Caco-2 (cell line): ENCODE measurements around the gene ERBB2. TPM values are rescaled to one million over a fixed set of nuclear protein-coding genes. Genes with fewer than 3 reads are reported as not detected.
"Not testable (repeated sequence)": the region's sequence is repeated elsewhere in the genome, so short reads cannot be mapped to it uniquely, and the experiment has no call there.

Experiments
- BruUV-seq: library from RNA; stranded (reverse); fragments of 400-500 nt; replicated peaks from 2 replicates; lab custom pipeline; 2021; lab: Mats Ljungman, UMichigan
- CTCF ChIA-PET: fragments of 300-600 bp; sonication (Branson Sonifier 250); formaldehyde crosslinking; loops from one replicate; lab custom pipeline; 2022; ENCODE audit warnings: antibody characterized with exemption; lab: Charles Lee
- POLR2A ChIA-PET: fragments of 300-600 bp; sonication (Branson Sonifier 250); formaldehyde crosslinking; loops from one replicate; lab custom pipeline; 2022; ENCODE audit warnings: antibody characterized with exemption; lab: Charles Lee
- DNase-seq, 2 experiments: peaks; one replicate each; pipeline versions ENCODE4 v3.0.0 to v3.0.0-alpha.2; 2020 to 2022
- H3K27me3 ChIP-seq: replicated peaks from 2 replicates; pipeline ENCODE4 v1.6.0; 2011; ENCODE audit warnings: low read length; ENCODE audit not compliant: control insufficient read depth, insufficient read depth
- H3K36me3 ChIP-seq: 2 replicates; pipeline ENCODE4 v1.5.1; 2011; ENCODE audit warnings: low read length; ENCODE audit not compliant: control insufficient read depth, insufficient read depth
- H3K4me1 ChIP-seq: fragments of 250-450 bp; sonication (Bioruptor Pico); 2 replicates; pipeline ENCODE4 v1.5.1; 2020; ENCODE audit warnings: mild to moderate bottlenecking
- H3K4me3 ChIP-seq: 2 replicates; pipeline ENCODE4 v1.5.1; 2011; ENCODE audit warnings: low read depth, mild to moderate bottlenecking, control low read depth, low read length
- H3K9me3 ChIP-seq: fragments of 250-450 bp; sonication (Bioruptor Pico); 2 replicates; pipeline ENCODE4 v1.5.1; 2020; ENCODE audit warnings: mild to moderate bottlenecking, moderate library complexity
- H3K27ac Mint-ChIP-seq: one replicate; pipeline ENCODE4 v1.8.0; 2022; ENCODE audit warnings: mixed read lengths; ENCODE audit not compliant: unreplicated experiment
- H3K27me3 Mint-ChIP-seq: one replicate; pipeline ENCODE4 v1.8.0; 2022; ENCODE audit warnings: mixed read lengths; ENCODE audit not compliant: insufficient read depth, unreplicated experiment
- H3K36me3 Mint-ChIP-seq: one replicate; pipeline ENCODE4 v1.8.0; 2022; ENCODE audit warnings: mild to moderate bottlenecking, mixed read lengths; ENCODE audit not compliant: insufficient read depth, unreplicated experiment
- H3K4me1 Mint-ChIP-seq: one replicate; pipeline ENCODE4 v1.8.0; 2022; ENCODE audit warnings: low read depth, mixed read lengths; ENCODE audit not compliant: unreplicated experiment
- H3K4me3 Mint-ChIP-seq: one replicate; pipeline ENCODE4 v1.8.0; 2022; ENCODE audit warnings: mild to moderate bottlenecking, moderate library complexity, mixed read lengths; ENCODE audit not compliant: unreplicated experiment
- H3K9me3 Mint-ChIP-seq: one replicate; pipeline ENCODE4 v1.8.0; 2022; ENCODE audit warnings: mixed read lengths; ENCODE audit not compliant: unreplicated experiment
- CTCF ChIP-seq, 2 experiments: fragments of 200-600 bp in 1 of 2; IDR thresholded peaks; 1 replicate in 1 of 2; 2 replicates in 1 of 2; pipeline versions ENCODE4 v1.5.1 to v1.8.0; 2011 to 2022; ENCODE audit warnings: antibody characterized with exemption in 1 of 2, control low read depth in 1 of 2, inconsistent platforms in 1 of 2, low read depth in 1 of 2, low read length in 1 of 2, mild to moderate bottlenecking in 1 of 2, moderate library complexity in 1 of 2; ENCODE audit not compliant: insufficient read depth in 1 of 2, severe bottlenecking in 1 of 2, unreplicated experiment in 1 of 2
- intact Hi-C: fragments of 100-400 bp; cut with micrococcal nuclease; formaldehyde crosslinking; loops from one replicate; pipeline ENCODE4 v1.10.0; 2022; ENCODE audit not compliant: unreplicated experiment
- total RNA-seq: library from RNA; stranded (reverse); gene quantifications from 2 replicates; pipeline ENCODE4 v1.2.3, GENCODE V29; 2022

The ERBB2 gene
- total RNA-seq, 1 experiment from 2014 or later, result 121 TPM

GRCh38 chr17:39746145-39746461, 46.2 kb downstream of the ERBB2 start:
- Histone ChIP-seq H3K4me3 (no peak overlapping the region), H3K9me3 (no peaks in the 10 kb centered on the region), H3K4me1 (peaks cover 11% of the 10 kb centered on the region), H3K27me3 (no peaks in the 10 kb centered on the region), H3K36me3 (peaks cover 21% of the 10 kb centered on the region)
- POLR2A ChIA-PET, result interaction anchor here (0.5 kb wide), 1 partner anchor 497 kb away, joined by 5 read pairs; no protein-coding TSS in a partner anchor
- intact Hi-C loops, result no loop called here
- Mint-ChIP-seq H3K27ac (no peak overlapping the region), H3K4me3 (no peak overlapping the region), H3K27me3 (no peaks in the 10 kb centered on the region), H3K36me3 (peaks cover 67% of the 10 kb centered on the region), H3K4me1 (peaks cover 3% of the 10 kb centered on the region), H3K9me3 (no peaks in the 10 kb centered on the region)
- CTCF ChIA-PET, result no interaction called here
- no peak for DNase-seq
- TF ChIP-seq CTCF (IDR thresholded peaks at IDR 0.05; ENCODE audit: insufficient read depth in 1 of 2, low read depth in 1 of 2, low read length in 1 of 2, severe bottlenecking in 1 of 2, unreplicated experiment in 1 of 2), result no peak
- no TSS peak for BruUV-seq

GRCh38 chr17:39747745-39748144, 47.9 kb downstream of the ERBB2 start:
- Mint-ChIP-seq H3K27me3 (no peaks in the 10 kb centered on the region), H3K4me3 (no peak overlapping the region), H3K9me3 (no peaks in the 10 kb centered on the region), H3K27ac (peak overlapping the region; percentile 50), H3K4me1 (no peaks in the 10 kb centered on the region), H3K36me3 (peaks cover 50% of the 10 kb centered on the region)
- ChIA-PET POLR2A (no interaction called here), CTCF (no interaction called here)
- no peaks in the 10 kb centered on the region for H3K27me3 ChIP-seq
- H3K9me3 ChIP-seq, result no peaks in the 10 kb centered on the region
- no TSS peak for BruUV-seq
- intact Hi-C loops, result no loop called here
- no peak for DNase-seq
- peaks cover 9% of the 10 kb centered on the region; the same call in 1 of the 2 replicates for H3K4me1 ChIP-seq
- TF ChIP-seq CTCF (IDR thresholded peaks at IDR 0.05; ENCODE audit: insufficient read depth in 1 of 2, low read depth in 1 of 2, low read length in 1 of 2, severe bottlenecking in 1 of 2, unreplicated experiment in 1 of 2), result no peak
- no peak overlapping the region for H3K4me3 ChIP-seq
- peaks cover 18% of the 10 kb centered on the region for H3K36me3 ChIP-seq

- H3K9me3 Mint-ChIP-seq, H3K27me3 Mint-ChIP-seq, H3K4me3 Mint-ChIP-seq, intact Hi-C loops, H3K27ac Mint-ChIP-seq, BruUV-seq, H3K27me3 ChIP-seq, H3K4me1 Mint-ChIP-seq, H3K9me3 ChIP-seq, H3K4me3 ChIP-seq: not testable (repeated sequence)
- ChIA-PET CTCF (interaction anchor here (1.4 kb wide), 1 partner anchor 127 kb away, joined by 5 read pairs; no protein-coding TSS in a partner anchor), POLR2A (interaction anchor here (0.6 to 1.0 kb wide), 2 partner anchors 9 to 19 kb away, joined by 4 to 7 read pairs; no protein-coding TSS in a partner anchor)
- peaks cover 43% of the 10 kb centered on the region for H3K36me3 Mint-ChIP-seq
- DNase-seq, result peak in 1 of 2 experiments; percentile 14
- H3K4me1 ChIP-seq, result peaks cover 11% of the 10 kb centered on the region; the same call in 1 of the 2 replicates
- peaks cover 16% of the 10 kb centered on the region for H3K36me3 ChIP-seq
Observed at GRCh38 chr17:39748444-39749034, 48.7 kb downstream of the ERBB2 start.
